A673 (cell line): Measurements from ENCODE around the gene CALR. TPM values are rescaled to one million over a fixed set of nuclear protein-coding genes. Genes with fewer than 3 reads are reported as not detected.

Experiments
- BruUV-seq: library from RNA; stranded (reverse); fragments of 400-500 nt; replicated peaks from 2 replicates; lab custom pipeline; 2021; lab: Mats Ljungman, UMichigan
- CTCF ChIA-PET: fragments of 300-600 bp; sonication (Branson Sonifier 250); formaldehyde crosslinking; loops from one replicate; lab custom pipeline; 2022; ENCODE audit warnings: antibody characterized with exemption; lab: Charles Lee
- POLR2A ChIA-PET: fragments of 300-600 bp; sonication (Branson Sonifier 250); formaldehyde crosslinking; loops from one replicate; lab custom pipeline; 2022; ENCODE audit warnings: antibody characterized with exemption; ENCODE audit not compliant: low non-redundant PET; lab: Charles Lee
- DNase-seq: peaks from one replicate; pipeline ENCODE4 v3.0.0-alpha.2; 2015; ENCODE audit warnings: low spot score
- H3K27ac ChIP-seq: fragments of 200-600 bp; sonication (generic); 2 replicates; pipeline ENCODE4 v1.5.1; 2016; ENCODE audit warnings: mixed run types, low read depth, mild to moderate bottlenecking, mixed read lengths, antibody characterized with exemption, low read length; ENCODE audit not compliant: poor library complexity, severe bottlenecking
- H3K27me3 ChIP-seq: fragments of 200-600 bp; sonication (generic); replicated peaks from 2 replicates; pipeline ENCODE4 v1.6.1; 2017; ENCODE audit warnings: mixed run types, low read depth, mild to moderate bottlenecking, mixed read lengths, antibody characterized with exemption, low read length; ENCODE audit not compliant: insufficient read depth, poor library complexity
- H3K36me3 ChIP-seq: fragments of 200-600 bp; sonication (generic); 2 replicates; pipeline ENCODE4 v1.6.1; 2016; ENCODE audit warnings: mixed run types, mild to moderate bottlenecking, mixed read lengths, antibody characterized with exemption, low read length; ENCODE audit not compliant: insufficient read depth, poor library complexity, severe bottlenecking
- H3K4me1 ChIP-seq: fragments of 200-600 bp; sonication (generic); 2 replicates; pipeline ENCODE4 v1.6.1; 2017; ENCODE audit warnings: mixed run types, mild to moderate bottlenecking, mixed read lengths, antibody characterized with exemption, low read length; ENCODE audit not compliant: insufficient read depth, poor library complexity, severe bottlenecking
- H3K4me3 ChIP-seq: fragments of 200-600 bp; sonication (generic); 2 replicates; pipeline ENCODE4 v1.5.1; 2016; ENCODE audit warnings: low read depth, mixed run types, mild to moderate bottlenecking, mixed read lengths, low read length; ENCODE audit not compliant: poor library complexity, severe bottlenecking
- H3K9me3 ChIP-seq: fragments of 200-600 bp; sonication (generic); 2 replicates; pipeline ENCODE4 v1.6.1; 2016; ENCODE audit warnings: mixed run types, low read depth, mild to moderate bottlenecking, mixed read lengths, antibody characterized with exemption, low read length; ENCODE audit not compliant: poor library complexity, severe bottlenecking
- EZH2 ChIP-seq: fragments of 200-600 bp; sonication (generic); IDR thresholded peaks from 2 replicates; pipeline ENCODE4 v1.6.1; 2017; ENCODE audit warnings: borderline replicate concordance, low read depth, mild to moderate bottlenecking, mixed read lengths, antibody characterized with exemption, low read length; ENCODE audit not compliant: poor library complexity, severe bottlenecking
- intact Hi-C: fragments of 100-400 bp; cut with micrococcal nuclease; formaldehyde crosslinking; loops from one replicate; pipeline ENCODE4 v1.10.0; 2022; ENCODE audit not compliant: unreplicated experiment
- total RNA-seq: library from RNA; stranded (reverse); gene quantifications from 2 replicates; pipeline ENCODE4 v1.2.3, GENCODE V29; 2021
- TF ChIP-seq, protein P1 (sequence below): fragments of 300-800, 200-600 bp; sonication (generic); conservative IDR thresholded peaks from 2 replicates; pipeline ENCODE4 v1.5.1; 2017; ENCODE audit warnings: low read depth, mild to moderate bottlenecking, antibody characterized with exemption, low read length, moderate library complexity, mixed read lengths

The CALR gene
- total RNA-seq, 1 experiment from 2014 or later = 994 TPM

DNA sequence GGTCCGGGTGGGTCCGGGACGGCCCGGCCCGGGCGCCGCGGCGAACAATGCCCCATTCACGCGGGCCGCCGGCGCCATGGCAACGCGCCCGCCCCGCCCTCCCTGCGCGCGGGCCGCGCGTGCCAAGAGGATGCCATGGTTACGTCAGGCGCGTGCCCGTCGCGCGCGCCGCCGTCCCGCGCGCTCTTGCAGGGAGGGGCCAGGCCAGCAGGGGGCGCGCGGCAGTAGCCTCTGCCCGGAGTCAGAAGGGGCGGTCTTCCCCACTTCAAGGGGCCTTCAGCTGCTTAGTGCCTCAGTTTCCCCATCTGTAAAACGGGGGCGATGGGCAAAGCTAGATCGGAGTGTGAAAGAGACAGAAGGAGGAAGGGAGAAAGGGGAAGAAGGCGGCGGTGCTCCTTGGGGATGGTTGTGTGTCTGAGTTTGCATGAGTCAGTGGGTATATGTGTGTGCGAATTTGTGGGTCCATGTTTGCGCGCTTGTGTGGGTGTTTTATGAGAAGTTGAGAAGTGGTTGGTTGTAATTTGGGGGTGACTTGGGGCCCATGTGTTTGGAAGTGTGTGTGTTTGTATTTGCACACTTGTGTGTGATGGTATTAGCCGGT lies 45.2 kb downstream of the CALR start:
- H3K36me3 ChIP-seq = no peaks in the 10 kb centered on the region
- peak; percentile 85 for DNase-seq
- TF ChIP-seq EZH2 = no peak
- TF ChIP-seq, protein P1, sequence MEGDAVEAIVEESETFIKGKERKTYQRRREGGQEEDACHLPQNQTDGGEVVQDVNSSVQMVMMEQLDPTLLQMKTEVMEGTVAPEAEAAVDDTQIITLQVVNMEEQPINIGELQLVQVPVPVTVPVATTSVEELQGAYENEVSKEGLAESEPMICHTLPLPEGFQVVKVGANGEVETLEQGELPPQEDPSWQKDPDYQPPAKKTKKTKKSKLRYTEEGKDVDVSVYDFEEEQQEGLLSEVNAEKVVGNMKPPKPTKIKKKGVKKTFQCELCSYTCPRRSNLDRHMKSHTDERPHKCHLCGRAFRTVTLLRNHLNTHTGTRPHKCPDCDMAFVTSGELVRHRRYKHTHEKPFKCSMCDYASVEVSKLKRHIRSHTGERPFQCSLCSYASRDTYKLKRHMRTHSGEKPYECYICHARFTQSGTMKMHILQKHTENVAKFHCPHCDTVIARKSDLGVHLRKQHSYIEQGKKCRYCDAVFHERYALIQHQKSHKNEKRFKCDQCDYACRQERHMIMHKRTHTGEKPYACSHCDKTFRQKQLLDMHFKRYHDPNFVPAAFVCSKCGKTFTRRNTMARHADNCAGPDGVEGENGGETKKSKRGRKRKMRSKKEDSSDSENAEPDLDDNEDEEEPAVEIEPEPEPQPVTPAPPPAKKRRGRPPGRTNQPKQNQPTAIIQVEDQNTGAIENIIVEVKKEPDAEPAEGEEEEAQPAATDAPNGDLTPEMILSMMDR = peak; percentile 87
- BruUV-seq = no TSS peak
- CTCF ChIA-PET = interaction anchor here (0.6 to 2.1 kb wide), 5 partner anchors 30 to 184 kb away, joined by 3 to 14 read pairs (median 4); no protein-coding TSS in a partner anchor
- peak overlapping the region; percentile 48 for H3K4me3 ChIP-seq
- H3K4me1 ChIP-seq = peaks cover 6% of the 10 kb centered on the region
- no peaks in the 10 kb centered on the region for H3K27me3 ChIP-seq
- H3K27ac ChIP-seq = no peak overlapping the region
- intact Hi-C loops = loop anchor here (1.0 kb wide), 2 partner anchors 78 to 110 kb away; no protein-coding TSS in a partner anchor
- POLR2A ChIA-PET = no interaction called here
- H3K9me3 ChIP-seq = no peaks in the 10 kb centered on the region

DNA sequence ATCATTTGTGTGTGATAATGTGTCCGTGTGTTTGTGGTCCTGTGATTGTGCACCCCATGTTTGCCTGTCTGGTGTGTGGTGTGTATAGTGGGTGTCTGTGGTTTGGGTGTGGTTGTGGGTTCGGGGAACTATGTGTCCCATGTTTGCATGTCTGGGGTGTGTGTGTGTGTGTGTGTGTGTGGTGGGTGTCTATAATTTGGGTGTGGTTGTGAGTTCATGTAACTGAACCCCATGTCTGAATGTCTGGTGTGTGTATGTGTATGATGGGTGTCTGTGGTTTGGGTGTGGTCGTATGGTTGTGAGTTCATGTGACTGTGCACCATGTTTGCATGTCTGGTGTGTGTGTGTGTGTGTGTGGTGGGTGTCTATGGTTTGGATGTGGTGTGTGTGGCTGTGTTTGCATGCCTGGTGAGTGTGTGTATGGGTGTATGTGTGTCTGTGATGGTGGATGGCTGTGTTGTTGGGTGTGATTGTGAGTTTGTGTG lies 45.8 kb downstream of the CALR start:
- Histone ChIP-seq H3K4me3 (no peak overlapping the region), H3K27me3 (no peaks in the 10 kb centered on the region), H3K27ac (no peak overlapping the region), H3K4me1 (peaks cover 6% of the 10 kb centered on the region), H3K36me3 (no peaks in the 10 kb centered on the region), H3K9me3 (no peaks in the 10 kb centered on the region)
- no peak for TF ChIP-seq EZH2
- TF ChIP-seq, protein P1 = no peak
- no peak for DNase-seq
- no TSS peak for BruUV-seq
- ChIA-PET POLR2A (no interaction called here), CTCF (interaction anchor here (0.6 to 2.1 kb wide), 5 partner anchors 29 to 184 kb away, joined by 3 to 14 read pairs (median 4); no protein-coding TSS in a partner anchor)
- intact Hi-C loops = no loop called here

DNA sequence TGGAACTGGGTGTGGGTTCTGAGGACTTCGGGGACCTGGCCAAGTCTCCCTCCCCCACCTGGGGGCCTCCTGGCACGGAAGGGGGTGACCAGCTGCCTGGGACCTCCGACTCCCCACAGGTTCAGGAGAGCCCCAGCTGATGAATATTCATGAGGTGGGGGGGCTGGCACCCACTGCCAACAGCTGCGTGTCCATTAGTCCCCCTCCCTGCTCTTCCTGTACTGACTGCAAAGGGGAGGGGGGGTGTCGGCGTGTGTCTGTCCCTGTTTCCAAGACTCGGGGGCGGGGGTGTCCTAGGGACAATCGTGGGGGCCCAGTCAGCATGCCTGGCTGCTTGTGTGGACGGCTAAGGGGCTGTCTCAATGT lies 46.3 kb downstream of the CALR start:
- ChIA-PET POLR2A (no interaction called here), CTCF (interaction anchor here (0.6 to 2.1 kb wide), 3 partner anchors 76 to 112 kb away, joined by 4 to 14 read pairs (median 4); no protein-coding TSS in a partner anchor)
- no peaks in the 10 kb centered on the region for H3K9me3 ChIP-seq
- H3K4me3 ChIP-seq = no peak overlapping the region
- H3K27ac ChIP-seq = no peak overlapping the region
- intact Hi-C loops = no loop called here
- BruUV-seq = no TSS peak
- H3K27me3 ChIP-seq = no peaks in the 10 kb centered on the region
- TF ChIP-seq EZH2 = no peak
- TF ChIP-seq, protein P1 = no peak
- no peaks in the 10 kb centered on the region for H3K36me3 ChIP-seq
- no peak for DNase-seq
- peaks cover 6% of the 10 kb centered on the region for H3K4me1 ChIP-seq
